22Rv1 (cell line): Measurements from ENCODE around the gene MARCHF10.

ENCODE experiments used
- CTCF ChIP-seq: fragments of 450-650 bp; IDR thresholded peaks from 2 replicates; pipeline ENCODE4 v1.5.1; 2017; ENCODE audit warnings: mild to moderate bottlenecking
- ZFX ChIP-seq: fragments of 450-650 bp; IDR thresholded peaks from 2 replicates; pipeline ENCODE4 v1.6.1; 2017; ENCODE audit warnings: antibody characterized with exemption, borderline replicate concordance

- no peak for TF ChIP-seq ZFX
- no peak for TF ChIP-seq CTCF
These were observed 70.6 kb downstream of the MARCHF10 start for GRCh38 chr17:62737513-62737912.
